ENCODE results near the gene TGFBR1. TPM values are rescaled to one million over a fixed set of nuclear protein-coding genes. Genes with fewer than 3 reads are reported as not detected.

Gene TGFBR1
- total RNA-seq, 1 experiment from 2014 or later = 9.5 TPM

DNA sequence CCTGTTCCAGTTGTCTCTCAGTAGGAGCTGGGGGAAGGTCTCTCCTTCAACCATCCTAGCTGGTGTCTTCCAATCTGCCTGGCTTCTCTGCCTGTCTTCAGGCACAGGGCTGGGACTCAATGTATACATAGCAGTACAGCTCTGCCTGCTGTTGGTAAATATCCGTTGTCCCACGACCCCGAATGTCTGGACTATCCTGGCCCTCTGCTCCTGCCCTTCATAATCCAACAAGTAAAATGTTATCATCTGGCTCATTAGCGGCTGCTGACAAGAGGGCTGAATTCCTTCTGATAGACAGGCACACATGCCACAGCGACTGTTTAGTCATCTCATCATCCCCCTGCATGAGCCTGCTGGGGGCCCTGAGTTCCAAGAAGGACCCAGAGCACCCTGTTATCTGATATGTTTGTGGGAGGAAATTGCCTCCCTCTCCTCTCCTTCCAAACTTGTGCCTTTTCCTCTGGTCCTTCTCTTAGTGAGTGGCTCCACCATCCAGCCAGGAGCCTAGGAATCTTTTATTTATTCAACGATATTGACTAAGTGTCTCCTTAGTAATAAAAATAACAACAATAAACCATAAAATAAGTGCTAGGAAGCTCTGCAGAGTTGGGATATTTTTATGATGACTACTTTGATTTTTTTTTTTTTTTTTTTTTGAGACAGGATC is 29.5 kb upstream of the TGFBR1 start:
- peak; percentile 92 for ATAC-seq
- TF ChIP-seq, protein P1, sequence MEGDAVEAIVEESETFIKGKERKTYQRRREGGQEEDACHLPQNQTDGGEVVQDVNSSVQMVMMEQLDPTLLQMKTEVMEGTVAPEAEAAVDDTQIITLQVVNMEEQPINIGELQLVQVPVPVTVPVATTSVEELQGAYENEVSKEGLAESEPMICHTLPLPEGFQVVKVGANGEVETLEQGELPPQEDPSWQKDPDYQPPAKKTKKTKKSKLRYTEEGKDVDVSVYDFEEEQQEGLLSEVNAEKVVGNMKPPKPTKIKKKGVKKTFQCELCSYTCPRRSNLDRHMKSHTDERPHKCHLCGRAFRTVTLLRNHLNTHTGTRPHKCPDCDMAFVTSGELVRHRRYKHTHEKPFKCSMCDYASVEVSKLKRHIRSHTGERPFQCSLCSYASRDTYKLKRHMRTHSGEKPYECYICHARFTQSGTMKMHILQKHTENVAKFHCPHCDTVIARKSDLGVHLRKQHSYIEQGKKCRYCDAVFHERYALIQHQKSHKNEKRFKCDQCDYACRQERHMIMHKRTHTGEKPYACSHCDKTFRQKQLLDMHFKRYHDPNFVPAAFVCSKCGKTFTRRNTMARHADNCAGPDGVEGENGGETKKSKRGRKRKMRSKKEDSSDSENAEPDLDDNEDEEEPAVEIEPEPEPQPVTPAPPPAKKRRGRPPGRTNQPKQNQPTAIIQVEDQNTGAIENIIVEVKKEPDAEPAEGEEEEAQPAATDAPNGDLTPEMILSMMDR (conservative IDR thresholded peaks at IDR 0.05; ENCODE audit: low read depth, low read length) = no peak
- no peak for TF ChIP-seq EZH2 (IDR thresholded peaks at IDR 0.05; ENCODE audit: low read length, unreplicated experiment)
- no peak for TF ChIP-seq EZH2phosphoT487 (IDR thresholded peaks at IDR 0.05; ENCODE audit: borderline replicate concordance, low read length)

DNA sequence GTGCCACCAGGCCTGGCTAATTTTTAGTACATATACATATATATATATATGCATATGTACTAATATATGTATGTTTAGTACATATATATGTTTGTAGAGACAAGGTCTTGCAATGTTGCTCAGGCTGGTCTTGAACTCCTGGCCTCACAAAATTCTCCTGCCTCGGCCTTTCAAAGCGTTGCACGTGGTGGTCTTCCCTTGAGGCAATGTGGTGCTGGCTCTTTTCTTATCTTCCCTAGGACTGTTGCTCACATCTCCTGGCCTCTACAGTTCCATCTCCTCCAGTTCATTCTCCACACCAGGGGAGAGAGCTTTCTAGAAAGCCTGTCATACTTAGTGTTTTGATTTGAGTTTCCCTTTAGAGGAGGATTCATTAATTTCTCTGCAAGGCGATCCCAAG is 28.9 kb upstream of the TGFBR1 start:
- peaks cover 8% of the 10 kb centered on the region for H3K4me1 ChIP-seq (ENCODE audit: insufficient read depth, low read length)
- no peak overlapping the region for H2AFZ ChIP-seq (ENCODE audit: low read length)
- CTCF ChIA-PET = no interaction called here
- no peak overlapping the region for H3K27ac ChIP-seq (ENCODE audit: low read length)
- DNase-seq (no peak), ATAC-seq (no peak)
- H3K9me2 ChIP-seq (replicated peaks; ENCODE audit: low read length) = no peaks in the 10 kb centered on the region
- H3K4me2 ChIP-seq (ENCODE audit: low read length) = no peak overlapping the region
- H3K36me3 ChIP-seq (ENCODE audit: low read depth, low read length) = no peaks in the 10 kb centered on the region
- no peak overlapping the region for H3K4me3 ChIP-seq (ENCODE audit: low read length)
- H3K9me3 ChIP-seq (ENCODE audit: low read length) = no peaks in the 10 kb centered on the region
- H3K79me2 ChIP-seq (ENCODE audit: low read length) = no peaks in the 10 kb centered on the region
- H3K9ac ChIP-seq (ENCODE audit: low read length) = no peak overlapping the region
- no peaks in the 10 kb centered on the region for H3F3A ChIP-seq (ENCODE audit: low read length, unreplicated experiment)
- POLR2A ChIA-PET (ENCODE audit: unreplicated experiment) = interaction anchor here (0.6 kb wide), 1 partner anchor 14 kb away, joined by 3 read pairs; no protein-coding TSS in a partner anchor
- no peak for TF ChIP-seq EZH2phosphoT487 (IDR thresholded peaks at IDR 0.05; ENCODE audit: borderline replicate concordance, low read length)
- TF ChIP-seq, protein P1 (conservative IDR thresholded peaks at IDR 0.05; ENCODE audit: low read depth, low read length) = no peak
- TF ChIP-seq EZH2 (IDR thresholded peaks at IDR 0.05; ENCODE audit: low read length, unreplicated experiment) = no peak
- BruUV-seq (replicated peaks) = no TSS peak
- intact Hi-C loops (cut with micrococcal nuclease) = no loop called here
- no peaks in the 10 kb centered on the region for H3K27me3 ChIP-seq (ENCODE audit: low read length)
- H4K20me1 ChIP-seq (ENCODE audit: low read length) = no peaks in the 10 kb centered on the region

More for the DNA sequence above, 29.5 kb upstream of the TGFBR1 start:
- no peak overlapping the region for H2AFZ ChIP-seq (ENCODE audit: low read length)
- peak overlapping the region; percentile 59 for H3K4me2 ChIP-seq (ENCODE audit: low read length)
- POLR2A ChIA-PET (ENCODE audit: unreplicated experiment) = interaction anchor here (0.6 kb wide), 2 partner anchors 14 to 179 kb away, joined by 3 to 8 read pairs; no protein-coding TSS in a partner anchor
- H3K27ac ChIP-seq (ENCODE audit: low read length) = peak overlapping the region; percentile 43; the same call in 1 of the 2 replicates
- H3F3A ChIP-seq (ENCODE audit: low read length, unreplicated experiment) = no peaks in the 10 kb centered on the region
- H4K20me1 ChIP-seq (ENCODE audit: low read length) = no peaks in the 10 kb centered on the region
- H3K36me3 ChIP-seq (ENCODE audit: low read depth, low read length) = no peaks in the 10 kb centered on the region
- DNase-seq = peak; percentile 63
- no peaks in the 10 kb centered on the region for H3K9me2 ChIP-seq (replicated peaks; ENCODE audit: low read length)
- CTCF ChIA-PET = interaction anchor here (0.6 kb wide), 1 partner anchor 9 kb away, joined by 4 read pairs; no protein-coding TSS in a partner anchor
- H3K79me2 ChIP-seq (ENCODE audit: low read length) = no peaks in the 10 kb centered on the region
- intact Hi-C loops (cut with micrococcal nuclease) = no loop called here
- H3K9ac ChIP-seq (ENCODE audit: low read length) = no peak overlapping the region
- peaks cover 8% of the 10 kb centered on the region for H3K4me1 ChIP-seq (ENCODE audit: insufficient read depth, low read length)
- no TSS peak for BruUV-seq (replicated peaks)
- H3K9me3 ChIP-seq (ENCODE audit: low read length) = no peaks in the 10 kb centered on the region
- H3K4me3 ChIP-seq (ENCODE audit: low read length) = no peak overlapping the region
- no peaks in the 10 kb centered on the region for H3K27me3 ChIP-seq (ENCODE audit: low read length)

DNA sequence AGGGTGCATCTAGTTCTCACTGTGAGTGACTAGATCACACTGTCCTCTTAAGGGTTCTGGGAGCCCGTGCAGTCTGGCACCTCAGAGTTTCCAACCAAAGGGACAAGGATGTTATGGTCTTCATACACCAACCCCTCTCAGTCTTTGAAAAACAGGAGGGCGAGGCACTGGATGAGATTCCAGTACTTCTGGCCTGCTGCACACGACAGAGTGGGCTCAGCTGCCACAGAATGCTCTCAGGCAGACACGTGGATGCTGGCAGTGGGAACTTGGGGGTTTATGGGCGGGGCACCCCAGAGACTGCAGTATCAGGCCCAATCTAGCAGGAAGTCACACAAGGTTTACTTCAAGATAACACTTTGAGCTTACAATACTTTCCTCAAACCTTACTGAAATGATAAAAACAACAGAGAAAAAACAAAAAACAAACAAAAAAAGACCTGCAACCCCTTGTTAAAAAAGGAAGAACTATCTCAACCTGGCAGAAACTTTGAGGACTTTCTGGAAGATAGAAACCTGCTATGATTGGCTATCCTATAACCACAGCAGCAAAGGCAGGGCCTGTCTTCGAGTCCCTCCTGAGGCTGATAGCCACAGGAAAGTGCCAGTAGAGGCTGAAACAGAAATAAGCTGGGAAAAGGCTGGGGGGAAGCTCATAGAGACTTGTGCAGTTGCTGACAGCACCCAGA is 28.3 kb upstream of the TGFBR1 start:
- intact Hi-C loops (cut with micrococcal nuclease) = no loop called here
- no peak for ATAC-seq
- Histone ChIP-seq H3K9ac (ENCODE audit: low read length) (no peak overlapping the region), H3K27me3 (ENCODE audit: low read length) (no peaks in the 10 kb centered on the region), H4K20me1 (ENCODE audit: low read length) (no peaks in the 10 kb centered on the region), H3K79me2 (ENCODE audit: low read length) (no peaks in the 10 kb centered on the region), H3K36me3 (ENCODE audit: low read depth, low read length) (no peaks in the 10 kb centered on the region), H3K9me3 (ENCODE audit: low read length) (no peaks in the 10 kb centered on the region), H3F3A (ENCODE audit: low read length, unreplicated experiment) (no peaks in the 10 kb centered on the region), H3K4me3 (ENCODE audit: low read length) (no peak overlapping the region), H3K4me2 (ENCODE audit: low read length) (no peak overlapping the region), H3K4me1 (ENCODE audit: insufficient read depth, low read length) (peaks cover 8% of the 10 kb centered on the region), H2AFZ (ENCODE audit: low read length) (no peak overlapping the region), H3K27ac (ENCODE audit: low read length) (no peak overlapping the region), H3K9me2 (replicated peaks; ENCODE audit: low read length) (no peaks in the 10 kb centered on the region)
- TF ChIP-seq EZH2phosphoT487 (IDR thresholded peaks at IDR 0.05; ENCODE audit: borderline replicate concordance, low read length) (no peak), EZH2 (IDR thresholded peaks at IDR 0.05; ENCODE audit: low read length, unreplicated experiment) (no peak)
- TF ChIP-seq, protein P1 (conservative IDR thresholded peaks at IDR 0.05; ENCODE audit: low read depth, low read length) = no peak
- no TSS peak for BruUV-seq (replicated peaks)
- ChIA-PET CTCF (no interaction called here), POLR2A (ENCODE audit: unreplicated experiment) (no interaction called here)
- DNase-seq = no peak
